Aortic smooth muscle cell (primary cell): ENCODE results near the gene SERHL2. TPM values are rescaled to one million over a fixed set of nuclear protein-coding genes. Genes with fewer than 3 reads are reported as not detected.

ENCODE experiments used
- total RNA-seq: library from RNA; depleted of rRNA; stranded (reverse); fragments of >200 nt; gene quantifications from 2 replicates; pipeline ENCODE4 v1.2.3, GENCODE V29; 2014

Gene SERHL2
- total RNA-seq: 4.7 and 6.6 TPM in 2 replicates

GRCh38 chr22:42553475-42554361 lies at the start of gene SERHL2:
Gene SERHL2 (plus strand): TSS chr22:42553956. CDS start chr22:42554021, 65 bp downstream.

GRCh38 chr22:42519525-42520401 lies 34.0 kb upstream of the SERHL2 start, which contains the start of gene RRP7A:
Gene RRP7A (minus strand): TSS chr22:42519796. CDS start chr22:42519786, 10 bp downstream.

GRCh38 chr22:42614312-42615091 lies 60.7 kb downstream of the SERHL2 start, which contains the start of gene POLDIP3:
Gene POLDIP3 (minus strand): TSS chr22:42614883. CDS start chr22:42614857, 26 bp downstream.

Other genes with a start within 250 kb of the SERHL2 start
- under 0.01 TPM in 1 of 2 replicates, not detected in the other for gene NFAM1, start 121.6 kb upstream of the SERHL2 start, total RNA-seq
- gene RRP7A, start 34.2 kb upstream of the SERHL2 start, total RNA-seq: 18.0 and 27.5 TPM in 2 replicates
- gene POLDIP3, start 60.9 kb downstream of the SERHL2 start, total RNA-seq: 29.5 and 30.4 TPM in 2 replicates
- 0.81 and 1.1 TPM in 2 replicates for gene ATP5MGL, start 86.6 kb downstream of the SERHL2 start, total RNA-seq
- 100 and 166 TPM in 2 replicates for gene CYB5R3, start 95.4 kb downstream of the SERHL2 start, total RNA-seq
- gene A4GALT, start 166.9 kb downstream of the SERHL2 start, total RNA-seq: 33.6 and 39.3 TPM in 2 replicates